GM18867 (cell line): ENCODE measurements around the gene PHLDB1.
A peak's percentile ranks its signal among the peaks of the same experiment; 100 is the strongest.
"Not testable (repeated sequence)": the region's sequence is repeated elsewhere in the genome, so short reads cannot be mapped to it uniquely, and the experiment has no call there.

Experiments
- ATAC-seq: cut with Tn5 transposase; IDR thresholded peaks from one replicate; pipeline ENCODE4 v1.9.1; 2021; ENCODE audit warnings: mild to moderate bottlenecking, moderate library complexity; ENCODE audit not compliant: unreplicated experiment

Gene PHLDB1

DNA sequence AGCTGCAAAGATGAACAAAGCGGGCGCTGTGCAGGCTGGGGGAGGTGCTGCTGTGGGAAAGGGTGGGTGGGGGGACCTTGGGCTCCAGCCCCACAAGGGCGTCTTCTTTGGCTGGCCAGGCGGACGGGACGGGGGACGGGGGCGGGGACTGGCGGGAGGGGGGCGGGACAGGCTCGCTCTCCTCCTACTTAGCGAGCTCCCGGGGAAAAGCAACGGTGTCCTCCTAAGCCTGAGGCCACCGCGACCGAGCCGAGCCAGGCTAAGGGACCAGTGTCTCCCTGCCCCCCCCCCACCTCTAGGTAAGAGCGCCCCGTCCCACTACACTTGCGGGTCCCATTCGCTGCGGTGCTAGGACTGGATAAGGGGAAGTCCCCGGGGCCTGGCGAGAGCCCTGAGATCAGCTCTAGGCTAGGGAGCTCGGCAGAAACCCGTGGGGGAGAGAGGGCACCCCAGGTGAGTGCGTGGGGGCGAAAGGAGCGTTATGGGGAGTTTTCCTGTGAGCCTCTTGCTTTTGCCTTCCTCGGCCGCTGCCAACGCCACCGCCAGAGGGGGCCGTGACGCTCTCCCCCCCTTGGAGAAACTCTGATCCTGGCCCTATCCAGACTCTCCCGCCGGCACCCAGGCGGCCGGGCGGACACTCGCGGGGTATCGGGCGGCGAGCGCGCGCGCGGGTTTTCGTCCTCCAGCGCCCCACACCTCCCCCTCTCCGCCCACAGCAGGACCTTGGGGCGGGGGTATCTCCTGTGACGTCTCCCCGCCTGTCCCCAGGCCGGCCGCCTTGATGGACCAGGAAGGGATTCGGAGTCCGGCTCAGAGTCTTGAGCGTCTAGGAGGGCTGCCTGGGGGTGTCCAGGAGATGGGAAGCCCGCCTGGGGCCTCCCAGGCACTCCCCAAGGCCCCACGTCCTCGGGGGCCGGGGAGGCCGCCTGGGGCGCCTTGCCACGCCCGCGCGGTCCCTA is at the start of gene PHLDB1:
Gene PHLDB1 (plus strand): TSS at position 215 of the 959 bp plus-strand sequence. CDS start 6,222 bp downstream, outside the sequence.
- no peak for ATAC-seq

- ATAC-seq = no peak
Observed at GRCh38 chr11:118560806-118561205, 46.6 kb upstream of the PHLDB1 start.

DNA sequence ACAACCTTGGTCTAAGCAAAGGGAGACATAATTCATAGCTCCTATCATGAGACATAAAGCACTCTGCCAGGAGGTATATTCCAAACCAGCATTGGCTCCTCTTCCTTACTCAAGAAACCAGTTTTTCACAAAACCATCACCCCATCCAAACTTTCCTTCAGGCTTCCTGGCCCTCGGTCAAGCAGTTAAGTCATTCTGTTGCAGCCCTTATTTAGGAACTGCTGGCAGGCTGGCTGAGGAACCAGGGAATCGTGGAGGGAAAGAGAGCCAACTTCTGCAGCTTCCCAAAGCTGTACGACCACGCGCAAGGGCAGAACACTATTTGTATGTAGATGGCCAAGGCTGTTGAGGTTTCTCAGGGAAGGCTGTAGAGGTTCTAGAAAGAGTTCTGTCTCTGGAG is 42.4 kb upstream of the PHLDB1 start:
- ATAC-seq = no peak

DNA sequence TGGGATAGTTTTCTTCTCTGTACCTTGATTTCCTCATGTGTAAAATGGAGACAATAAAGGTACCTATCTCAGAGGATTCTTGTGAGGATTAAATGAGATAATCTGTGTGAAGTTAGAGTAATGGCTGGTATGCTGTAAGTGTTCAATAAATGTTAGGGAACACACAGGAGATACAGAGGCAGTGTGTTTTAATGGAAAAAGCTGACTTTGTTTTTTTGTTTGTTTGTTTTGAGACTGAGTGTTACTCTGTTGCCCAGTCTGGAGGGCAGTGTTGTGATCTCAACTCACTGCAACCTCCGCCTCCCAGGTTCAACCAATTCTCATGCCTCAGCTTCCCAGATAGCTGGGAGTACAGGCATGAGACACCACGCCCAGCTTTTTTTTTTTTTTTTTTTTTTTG is 37.7 kb upstream of the PHLDB1 start:
- no peak for ATAC-seq

- no peak for ATAC-seq
Observed at GRCh38 chr11:118570787-118571186, 36.6 kb upstream of the PHLDB1 start.

- not testable (repeated sequence) for ATAC-seq
Observed at GRCh38 chr11:118571701-118572060, 35.7 kb upstream of the PHLDB1 start.

DNA sequence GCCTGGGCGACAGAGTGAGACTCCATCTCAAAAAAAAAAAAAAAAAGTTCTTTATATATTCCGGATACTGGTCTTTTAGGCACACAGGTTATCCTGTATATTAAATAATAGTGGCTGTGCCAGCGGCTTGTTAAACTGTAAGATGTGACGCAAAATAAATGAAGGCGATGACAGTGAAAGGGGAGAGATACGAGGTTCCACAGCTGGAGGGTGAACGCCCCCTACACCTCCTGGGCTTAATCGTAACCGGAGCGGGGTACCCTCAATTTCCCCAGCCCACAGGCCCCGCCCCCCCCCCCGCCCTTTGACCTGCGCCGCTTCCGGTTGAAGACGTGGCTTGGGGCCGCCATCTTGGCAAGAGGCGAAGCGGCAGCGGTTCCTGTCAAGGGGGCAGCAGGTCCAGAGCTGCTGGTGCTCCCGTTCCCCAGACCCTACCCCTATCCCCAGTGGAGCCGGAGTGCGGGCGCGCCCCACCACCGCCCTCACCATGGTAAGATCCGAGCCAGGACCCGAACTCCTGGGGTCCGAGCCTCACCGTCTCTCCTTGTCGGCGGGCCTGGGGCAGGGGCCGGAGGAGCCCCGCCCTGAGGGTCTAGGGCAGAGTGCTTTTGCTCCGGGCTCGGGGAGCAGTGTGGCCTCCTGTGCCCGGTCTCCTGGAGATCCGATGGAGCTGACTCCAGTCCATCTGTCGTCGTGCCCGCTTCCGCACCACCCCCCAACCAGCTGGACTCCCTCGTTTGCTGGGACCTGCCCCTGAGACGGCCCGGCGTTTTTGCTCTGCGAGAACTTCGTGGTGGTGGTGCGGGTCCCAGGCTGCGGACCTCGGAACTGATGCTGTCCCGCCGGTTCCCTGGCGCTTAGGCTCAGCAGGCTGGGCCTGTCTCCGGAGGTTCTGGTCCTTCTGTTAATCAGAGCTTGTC is 35.1 kb upstream of the PHLDB1 start, which contains the start of gene ARCN1:
Gene ARCN1 (plus strand): TSS at position 349 of the 920 bp plus-strand sequence. CDS start 139 bp downstream, at position 488.
- peak; percentile 69 for ATAC-seq

DNA sequence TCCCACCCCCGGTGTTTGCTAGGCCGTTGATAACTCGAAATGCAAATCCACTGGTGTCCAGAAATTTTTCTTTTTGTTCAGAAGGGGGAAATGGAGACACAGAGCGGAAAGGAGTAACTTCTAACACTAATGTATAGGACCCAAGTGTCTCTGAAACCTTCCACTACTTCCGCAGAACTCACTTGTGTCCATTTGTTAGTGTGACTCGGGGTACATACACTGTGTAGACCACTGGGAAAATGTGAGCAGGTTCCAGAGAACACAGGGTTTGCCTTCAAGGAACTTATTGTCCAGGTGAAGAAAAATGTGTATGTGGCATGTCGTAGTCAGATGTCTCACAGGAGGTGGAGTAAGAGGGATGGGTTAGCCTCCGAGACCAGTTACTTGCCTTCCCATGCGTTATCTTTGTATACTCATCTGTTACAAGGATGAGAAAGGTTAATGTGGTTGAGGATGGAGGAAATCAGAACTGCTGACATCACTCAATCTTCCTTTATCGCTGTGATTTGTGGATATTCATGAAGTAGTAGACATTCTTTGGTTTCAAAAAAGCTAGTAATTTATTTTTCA is 34.3 kb upstream of the PHLDB1 start:
- ATAC-seq = peak; percentile 24

DNA sequence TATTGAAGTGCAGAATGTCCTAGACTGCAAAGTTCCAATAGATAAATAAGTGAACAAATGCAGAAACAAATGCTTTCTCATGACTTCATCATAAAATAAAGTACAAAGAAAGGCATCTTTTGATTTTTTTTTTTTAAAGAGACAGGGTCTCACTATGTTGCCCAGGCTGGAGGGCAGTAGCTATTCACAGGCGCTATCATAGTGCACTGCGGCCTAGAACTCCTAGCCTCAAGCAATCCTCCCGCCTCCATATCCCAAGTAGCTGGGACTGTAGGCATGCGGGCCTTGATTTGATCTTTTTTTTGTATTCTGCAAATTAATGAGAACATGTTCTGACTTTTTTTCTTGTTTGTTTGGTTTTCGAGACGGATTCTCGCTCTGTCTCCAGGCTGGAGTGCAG is 32.8 kb upstream of the PHLDB1 start:
- ATAC-seq = no peak

DNA sequence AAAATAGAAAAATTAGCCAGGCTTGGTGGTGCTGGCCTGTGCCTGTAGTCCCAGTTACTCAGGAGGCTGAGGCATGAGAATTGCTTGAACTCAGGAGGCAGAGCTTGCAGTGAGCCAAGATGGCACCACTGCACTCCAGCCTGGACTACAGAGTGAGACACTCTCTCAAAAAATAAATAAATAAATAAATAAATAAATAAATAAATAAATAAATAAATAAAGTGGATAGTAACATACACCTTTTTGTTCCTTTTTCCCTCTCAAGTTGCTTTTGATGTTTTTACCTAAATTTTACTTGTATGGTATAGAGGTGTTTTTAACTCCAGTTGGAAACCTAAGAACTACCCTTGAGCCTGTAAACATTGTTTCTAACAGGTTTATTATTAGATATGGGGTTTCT is 29.4 kb upstream of the PHLDB1 start:
- ATAC-seq = not testable (repeated sequence)

DNA sequence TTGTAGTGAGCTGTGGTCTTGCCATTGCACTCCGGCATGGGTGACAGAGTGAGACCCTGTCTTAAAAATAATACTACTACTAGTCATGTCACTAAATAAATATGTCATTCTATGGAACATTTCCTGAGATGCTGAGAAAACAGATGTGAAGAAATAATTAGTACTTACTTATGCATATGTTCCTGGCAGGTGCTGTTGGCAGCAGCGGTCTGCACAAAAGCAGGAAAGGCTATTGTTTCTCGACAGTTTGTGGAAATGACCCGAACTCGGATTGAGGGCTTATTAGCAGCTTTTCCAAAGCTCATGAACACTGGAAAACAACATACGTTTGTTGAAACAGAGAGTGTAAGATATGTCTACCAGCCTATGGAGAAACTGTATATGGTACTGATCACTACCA is 26.4 kb upstream of the PHLDB1 start:
- no peak for ATAC-seq

DNA sequence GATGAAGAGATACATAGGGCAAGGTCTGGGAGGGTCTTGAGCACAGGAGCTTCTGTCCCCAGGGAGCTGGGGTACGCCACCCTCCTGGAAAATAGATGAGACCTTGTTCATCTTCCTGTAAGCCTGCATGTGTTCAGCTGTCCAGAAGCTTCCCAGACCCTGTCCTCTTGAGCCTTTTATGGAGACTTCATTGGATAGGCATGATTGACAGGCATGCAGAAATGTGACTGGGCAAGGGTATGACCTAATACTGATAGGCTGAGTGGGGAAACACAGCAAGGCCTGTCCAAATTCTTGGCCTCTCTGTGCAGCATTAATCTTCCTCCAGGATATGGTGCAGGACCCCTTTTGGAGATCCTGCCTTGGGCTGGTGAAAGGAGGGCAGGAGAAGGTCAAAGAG is 19.5 kb upstream of the PHLDB1 start:
- ATAC-seq = no peak

DNA sequence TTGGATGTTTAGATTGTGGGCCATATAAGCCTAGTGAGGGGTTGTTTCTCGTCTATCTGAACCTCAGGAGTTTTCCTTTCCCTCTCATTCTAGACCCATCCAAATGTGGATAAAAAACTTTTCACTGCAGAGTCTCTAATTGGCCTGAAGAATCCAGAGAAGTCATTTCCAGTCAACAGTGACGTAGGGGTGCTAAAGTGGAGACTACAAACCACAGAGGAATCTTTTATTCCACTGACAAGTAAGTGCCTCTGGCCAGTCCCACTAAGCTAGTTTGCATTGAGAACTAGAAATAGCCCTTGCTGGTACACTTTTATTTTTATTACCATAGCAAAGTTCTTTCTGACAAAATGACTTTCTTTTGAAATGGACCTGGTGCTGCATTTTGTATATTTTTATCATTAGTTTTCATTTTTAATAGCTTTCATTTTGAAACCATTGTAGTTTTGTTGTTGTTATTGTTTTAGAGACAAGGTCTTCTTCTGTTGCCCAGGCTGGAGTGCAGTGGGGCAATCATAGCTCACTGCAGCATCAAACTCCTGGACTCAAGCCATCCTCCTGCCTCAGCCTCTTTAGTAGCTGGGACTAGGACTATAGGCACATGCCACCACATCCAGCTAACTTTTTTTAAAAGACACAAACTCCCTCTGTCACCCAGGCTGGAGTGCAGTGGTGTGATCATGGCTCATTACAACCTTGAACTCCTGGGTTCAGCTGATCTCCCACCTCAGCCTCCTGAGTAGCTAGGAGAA is 14.6 kb upstream of the PHLDB1 start:
- ATAC-seq = no peak

- not testable (repeated sequence) for ATAC-seq
Observed at GRCh38 chr11:118594984-118595383, 12.4 kb upstream of the PHLDB1 start.

GRCh38 chr11:118596224-118597146 is 10.9 kb upstream of the PHLDB1 start:
- no peak for ATAC-seq

- no peak for ATAC-seq
Observed at GRCh38 chr11:118597556-118597955, 9.9 kb upstream of the PHLDB1 start.

- no peak for ATAC-seq
Observed at GRCh38 chr11:118602331-118602730, 5.1 kb upstream of the PHLDB1 start.

- not testable (repeated sequence) for ATAC-seq
Observed at GRCh38 chr11:118603709-118604108, 3.7 kb upstream of the PHLDB1 start.

DNA sequence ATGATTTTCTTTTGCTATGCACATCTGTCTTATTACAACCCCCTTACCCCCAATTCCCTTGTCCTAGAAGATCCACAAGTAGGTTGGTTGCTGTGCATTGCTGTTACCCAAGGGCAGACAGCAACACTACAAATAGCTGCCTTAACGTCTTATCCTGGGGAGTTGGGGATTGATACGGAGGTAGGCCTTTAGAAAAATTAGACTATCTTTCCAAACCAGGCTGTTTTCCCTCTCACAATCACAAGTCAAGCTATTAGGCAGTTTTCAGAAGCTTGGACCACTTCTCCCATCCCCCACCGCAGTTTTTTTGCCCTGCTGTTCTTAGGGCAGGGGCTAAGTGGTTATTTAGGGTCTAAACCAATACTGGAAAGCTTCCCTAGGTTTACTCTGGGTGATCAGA is 2.8 kb upstream of the PHLDB1 start:
- ATAC-seq = no peak
